ENCODE data around the gene SPOCK1. TPM values are rescaled to one million over a fixed set of nuclear protein-coding genes. Genes with fewer than 3 reads are reported as not detected.

Gene SPOCK1
- total and polyA plus RNA-seq, 9 of the 15 experiments (the other 6 are each of a cell fraction or from before 2014, with no cell fraction given) = 0.01 to 0.35 (median 0.04) TPM; not detected in 6

DNA sequence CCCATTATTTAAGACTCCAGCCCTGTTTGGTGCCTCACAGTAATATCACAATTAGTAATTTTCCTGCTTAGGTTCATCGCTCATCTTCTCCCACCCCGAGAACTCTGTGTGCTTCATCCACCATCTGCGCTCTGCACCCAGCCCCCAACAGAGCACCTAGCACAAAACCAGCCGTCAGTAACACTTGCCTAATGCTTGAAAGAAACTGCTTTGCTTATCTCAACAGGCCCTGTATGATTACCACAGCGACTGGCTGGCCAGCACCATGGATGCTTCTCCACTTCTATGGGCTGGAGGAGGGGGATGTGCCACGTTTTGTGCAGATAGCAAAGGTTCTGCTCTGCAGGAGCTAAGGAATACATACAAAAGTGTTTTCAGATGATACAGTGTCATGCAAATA is 166.8 kb downstream of the SPOCK1 start:
- Histone ChIP-seq H3K9me3 (replicated peaks; ENCODE audit: control insufficient read depth, insufficient read depth, low read depth, low read length) (no peaks in the 10 kb centered on the region), H4K20me1 (replicated peaks; ENCODE audit: control insufficient read depth, insufficient read depth, low read length) (no peaks in the 10 kb centered on the region), H3K27ac (ENCODE audit: extremely low read depth, low read depth, low read length) (no peak overlapping the region), H3K4me1 (replicated peaks in 1 of 2; ENCODE audit: control insufficient read depth in 2 of 2, insufficient read depth in 2 of 2, low read length in 2 of 2) (no peaks in the 10 kb centered on the region), H3K4me2 (ENCODE audit: insufficient read depth, low read length) (no peak overlapping the region), H2AFZ (ENCODE audit: low read depth, low read length) (no peak overlapping the region), H3K27me3 (ENCODE audit: control insufficient read depth in 2 of 2, insufficient read depth in 2 of 2, low read length in 2 of 2) (0 out of 5 replicates have a peak, but pooled peaks cover 0 to 4% of the 10 kb centered on the region in 2 experiments), H3K79me2 (ENCODE audit: control insufficient read depth, insufficient read depth, low read length) (no peaks in the 10 kb centered on the region), H3K36me3 (ENCODE audit: control insufficient read depth, insufficient read depth, low read length) (no peaks in the 10 kb centered on the region), H3K9ac (ENCODE audit: insufficient read depth in 1 of 2, low read depth in 2 of 2, low read length in 2 of 2) (no peak overlapping the region), H3K4me3 (no peak overlapping the region), H3K9me1 (ENCODE audit: control insufficient read depth, insufficient read depth, low read length) (no peaks in the 10 kb centered on the region)
- ATAC-seq = no peak
- intact Hi-C loops (cut with micrococcal nuclease) (no loop called here), in situ Hi-C loops (cut with MboI) (no loop called here)
- no peak for DNase-seq (ENCODE audit: extremely low read depth in 1 of 4, low spot score in 3 of 4)
- WGBS (ENCODE audit: insufficient coverage, low coverage, missing lambda C conversion rate) = 3% methylated on average over 6 of the region's 6 CpGs
- no peak for TF ChIP-seq KAT8 (IDR thresholded peaks at IDR 0.05; ENCODE audit: low read depth)
- no peak for TF ChIP-seq LCOR (CRISPR knock-in tag; IDR thresholded peaks at IDR 0.05)
- TF ChIP-seq, protein P1, sequence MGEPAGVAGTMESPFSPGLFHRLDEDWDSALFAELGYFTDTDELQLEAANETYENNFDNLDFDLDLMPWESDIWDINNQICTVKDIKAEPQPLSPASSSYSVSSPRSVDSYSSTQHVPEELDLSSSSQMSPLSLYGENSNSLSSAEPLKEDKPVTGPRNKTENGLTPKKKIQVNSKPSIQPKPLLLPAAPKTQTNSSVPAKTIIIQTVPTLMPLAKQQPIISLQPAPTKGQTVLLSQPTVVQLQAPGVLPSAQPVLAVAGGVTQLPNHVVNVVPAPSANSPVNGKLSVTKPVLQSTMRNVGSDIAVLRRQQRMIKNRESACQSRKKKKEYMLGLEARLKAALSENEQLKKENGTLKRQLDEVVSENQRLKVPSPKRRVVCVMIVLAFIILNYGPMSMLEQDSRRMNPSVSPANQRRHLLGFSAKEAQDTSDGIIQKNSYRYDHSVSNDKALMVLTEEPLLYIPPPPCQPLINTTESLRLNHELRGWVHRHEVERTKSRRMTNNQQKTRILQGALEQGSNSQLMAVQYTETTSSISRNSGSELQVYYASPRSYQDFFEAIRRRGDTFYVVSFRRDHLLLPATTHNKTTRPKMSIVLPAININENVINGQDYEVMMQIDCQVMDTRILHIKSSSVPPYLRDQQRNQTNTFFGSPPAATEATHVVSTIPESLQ (CRISPR knock-in tag; IDR thresholded peaks at IDR 0.05) = no peak
- TF ChIP-seq, protein P2, sequence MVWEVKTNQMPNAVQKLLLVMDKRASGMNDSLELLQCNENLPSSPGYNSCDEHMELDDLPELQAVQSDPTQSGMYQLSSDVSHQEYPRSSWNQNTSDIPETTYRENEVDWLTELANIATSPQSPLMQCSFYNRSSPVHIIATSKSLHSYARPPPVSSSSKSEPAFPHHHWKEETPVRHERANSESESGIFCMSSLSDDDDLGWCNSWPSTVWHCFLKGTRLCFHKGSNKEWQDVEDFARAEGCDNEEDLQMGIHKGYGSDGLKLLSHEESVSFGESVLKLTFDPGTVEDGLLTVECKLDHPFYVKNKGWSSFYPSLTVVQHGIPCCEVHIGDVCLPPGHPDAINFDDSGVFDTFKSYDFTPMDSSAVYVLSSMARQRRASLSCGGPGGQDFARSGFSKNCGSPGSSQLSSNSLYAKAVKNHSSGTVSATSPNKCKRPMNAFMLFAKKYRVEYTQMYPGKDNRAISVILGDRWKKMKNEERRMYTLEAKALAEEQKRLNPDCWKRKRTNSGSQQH (CRISPR knock-in tag; IDR thresholded peaks at IDR 0.05) = no peak
- TF ChIP-seq, protein P3, sequence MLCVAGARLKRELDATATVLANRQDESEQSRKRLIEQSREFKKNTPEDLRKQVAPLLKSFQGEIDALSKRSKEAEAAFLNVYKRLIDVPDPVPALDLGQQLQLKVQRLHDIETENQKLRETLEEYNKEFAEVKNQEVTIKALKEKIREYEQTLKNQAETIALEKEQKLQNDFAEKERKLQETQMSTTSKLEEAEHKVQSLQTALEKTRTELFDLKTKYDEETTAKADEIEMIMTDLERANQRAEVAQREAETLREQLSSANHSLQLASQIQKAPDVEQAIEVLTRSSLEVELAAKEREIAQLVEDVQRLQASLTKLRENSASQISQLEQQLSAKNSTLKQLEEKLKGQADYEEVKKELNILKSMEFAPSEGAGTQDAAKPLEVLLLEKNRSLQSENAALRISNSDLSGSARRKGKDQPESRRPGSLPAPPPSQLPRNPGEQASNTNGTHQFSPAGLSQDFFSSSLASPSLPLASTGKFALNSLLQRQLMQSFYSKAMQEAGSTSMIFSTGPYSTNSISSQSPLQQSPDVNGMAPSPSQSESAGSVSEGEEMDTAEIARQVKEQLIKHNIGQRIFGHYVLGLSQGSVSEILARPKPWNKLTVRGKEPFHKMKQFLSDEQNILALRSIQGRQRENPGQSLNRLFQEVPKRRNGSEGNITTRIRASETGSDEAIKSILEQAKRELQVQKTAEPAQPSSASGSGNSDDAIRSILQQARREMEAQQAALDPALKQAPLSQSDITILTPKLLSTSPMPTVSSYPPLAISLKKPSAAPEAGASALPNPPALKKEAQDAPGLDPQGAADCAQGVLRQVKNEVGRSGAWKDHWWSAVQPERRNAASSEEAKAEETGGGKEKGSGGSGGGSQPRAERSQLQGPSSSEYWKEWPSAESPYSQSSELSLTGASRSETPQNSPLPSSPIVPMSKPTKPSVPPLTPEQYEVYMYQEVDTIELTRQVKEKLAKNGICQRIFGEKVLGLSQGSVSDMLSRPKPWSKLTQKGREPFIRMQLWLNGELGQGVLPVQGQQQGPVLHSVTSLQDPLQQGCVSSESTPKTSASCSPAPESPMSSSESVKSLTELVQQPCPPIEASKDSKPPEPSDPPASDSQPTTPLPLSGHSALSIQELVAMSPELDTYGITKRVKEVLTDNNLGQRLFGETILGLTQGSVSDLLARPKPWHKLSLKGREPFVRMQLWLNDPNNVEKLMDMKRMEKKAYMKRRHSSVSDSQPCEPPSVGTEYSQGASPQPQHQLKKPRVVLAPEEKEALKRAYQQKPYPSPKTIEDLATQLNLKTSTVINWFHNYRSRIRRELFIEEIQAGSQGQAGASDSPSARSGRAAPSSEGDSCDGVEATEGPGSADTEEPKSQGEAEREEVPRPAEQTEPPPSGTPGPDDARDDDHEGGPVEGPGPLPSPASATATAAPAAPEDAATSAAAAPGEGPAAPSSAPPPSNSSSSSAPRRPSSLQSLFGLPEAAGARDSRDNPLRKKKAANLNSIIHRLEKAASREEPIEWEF (CRISPR knock-in tag; IDR thresholded peaks at IDR 0.05) = no peak
- BruUV-seq (replicated peaks) = no TSS peak
- ChIA-PET CTCF (ENCODE audit: low intra/inter-chr PET ratio) (interaction anchor here (0.6 kb wide), 1 partner anchor 1446 kb away, joined by 3 read pairs; no protein-coding TSS in a partner anchor), POLR2A (no interaction called here)
- no peak for FAIRE-seq
